Esophagus muscularis mucosa (tissue), 3 donors: ENCODE data around the gene IFNA21.

Experiments
- CTCF ChIP-seq, 3 experiments: fragments of 200-600 bp in 2 of 3; fragments of 450-650 bp in 1 of 3; sonication (generic) in 2 of 3; IDR thresholded peaks; one replicate each; pipeline ENCODE4 v1.5.1; 2017 to 2019; ENCODE audit warnings: antibody characterized with exemption in 3 of 3, mild to moderate bottlenecking in 2 of 3, moderate library complexity in 1 of 3
- POLR2A ChIP-seq: fragments of 450-650 bp; IDR thresholded peaks from one replicate; pipeline ENCODE4 v1.6.1; 2017; ENCODE audit warnings: antibody characterized with exemption, moderate library complexity, mild to moderate bottlenecking, low read depth
- POLR2AphosphoS5 ChIP-seq, 2 donors: sonication (generic); formaldehyde crosslinking; IDR thresholded peaks; one replicate each; pipeline ENCODE4 v1.6.1; 2017; ENCODE audit warnings: antibody characterized with exemption in 2 of 2

GRCh38 chr9:21160178-21160577 lies 6.3 kb downstream of the IFNA21 start:
- TF ChIP-seq CTCF (IDR thresholded peaks at IDR 0.05): no peak
- TF ChIP-seq POLR2A: no peak
- no peak for TF ChIP-seq POLR2AphosphoS5 (IDR thresholded peaks at IDR 0.05)
